AG09319 (cell line): Measurements from ENCODE around the gene NLE1.
"Not testable (repeated sequence)": the region's sequence is repeated elsewhere in the genome, so short reads cannot be mapped to it uniquely, and the experiment has no call there.

Source experiments
- DNase-seq: peaks from one replicate; pipeline ENCODE4 v3.0.0-alpha.2; 2010; ENCODE audit warnings: low read depth; ENCODE audit errors: extremely low read depth
- TF ChIP-seq, protein P1 (sequence below): IDR thresholded peaks from 2 replicates; pipeline ENCODE4 v1.5.1; 2011; ENCODE audit warnings: low read depth, mild to moderate bottlenecking, inconsistent platforms, low read length, moderate library complexity

The NLE1 gene

GRCh38 chr17:35103271-35103670, 38.8 kb downstream of the NLE1 start:
- TF ChIP-seq, protein P1, sequence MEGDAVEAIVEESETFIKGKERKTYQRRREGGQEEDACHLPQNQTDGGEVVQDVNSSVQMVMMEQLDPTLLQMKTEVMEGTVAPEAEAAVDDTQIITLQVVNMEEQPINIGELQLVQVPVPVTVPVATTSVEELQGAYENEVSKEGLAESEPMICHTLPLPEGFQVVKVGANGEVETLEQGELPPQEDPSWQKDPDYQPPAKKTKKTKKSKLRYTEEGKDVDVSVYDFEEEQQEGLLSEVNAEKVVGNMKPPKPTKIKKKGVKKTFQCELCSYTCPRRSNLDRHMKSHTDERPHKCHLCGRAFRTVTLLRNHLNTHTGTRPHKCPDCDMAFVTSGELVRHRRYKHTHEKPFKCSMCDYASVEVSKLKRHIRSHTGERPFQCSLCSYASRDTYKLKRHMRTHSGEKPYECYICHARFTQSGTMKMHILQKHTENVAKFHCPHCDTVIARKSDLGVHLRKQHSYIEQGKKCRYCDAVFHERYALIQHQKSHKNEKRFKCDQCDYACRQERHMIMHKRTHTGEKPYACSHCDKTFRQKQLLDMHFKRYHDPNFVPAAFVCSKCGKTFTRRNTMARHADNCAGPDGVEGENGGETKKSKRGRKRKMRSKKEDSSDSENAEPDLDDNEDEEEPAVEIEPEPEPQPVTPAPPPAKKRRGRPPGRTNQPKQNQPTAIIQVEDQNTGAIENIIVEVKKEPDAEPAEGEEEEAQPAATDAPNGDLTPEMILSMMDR: no peak
- DNase-seq: no peak

DNA sequence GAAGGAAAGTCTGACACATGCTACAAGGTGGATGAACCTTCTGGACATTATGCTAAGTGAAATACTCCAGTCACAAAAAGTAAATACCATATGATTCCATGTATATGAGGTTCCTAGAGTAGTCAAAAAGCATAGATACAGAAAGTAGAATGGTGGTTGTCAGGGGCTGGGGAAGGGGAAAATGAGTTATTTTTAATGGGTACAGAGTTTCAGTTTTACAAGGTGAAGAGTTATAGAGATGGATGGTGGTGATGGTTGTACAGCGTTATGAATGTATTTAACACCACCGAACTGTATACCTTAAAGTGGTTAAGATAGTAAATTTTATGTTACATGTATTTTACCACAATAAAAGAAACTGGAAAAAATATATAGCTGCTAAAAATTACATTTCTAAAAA, 40.4 kb downstream of the NLE1 start:
- DNase-seq: no peak
- TF ChIP-seq, protein P1: no peak

GRCh38 chr17:35101036-35101435, 41.1 kb downstream of the NLE1 start:
- no peak for DNase-seq
- TF ChIP-seq, protein P1: no peak

DNA sequence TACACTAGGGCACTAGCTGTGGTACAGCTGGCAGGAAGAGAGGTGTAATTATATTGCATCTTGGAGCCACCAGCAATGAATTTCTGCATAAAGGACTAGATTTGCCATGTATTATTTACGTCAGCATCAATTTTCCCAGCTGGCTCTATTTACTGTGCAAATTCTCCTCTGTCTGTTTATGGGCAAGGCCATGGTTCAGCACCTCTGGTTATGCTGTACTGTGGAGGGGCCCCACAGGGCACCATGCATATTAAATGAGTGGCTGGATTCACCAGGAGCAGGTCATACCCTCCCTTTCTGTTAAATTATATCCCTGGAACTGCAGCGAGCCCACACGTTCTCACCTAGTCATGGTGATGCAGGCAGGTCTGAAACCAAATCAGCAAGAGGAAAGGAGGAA, 42.2 kb downstream of the NLE1 start:
- no peak for DNase-seq
- TF ChIP-seq, protein P1: no peak

DNA sequence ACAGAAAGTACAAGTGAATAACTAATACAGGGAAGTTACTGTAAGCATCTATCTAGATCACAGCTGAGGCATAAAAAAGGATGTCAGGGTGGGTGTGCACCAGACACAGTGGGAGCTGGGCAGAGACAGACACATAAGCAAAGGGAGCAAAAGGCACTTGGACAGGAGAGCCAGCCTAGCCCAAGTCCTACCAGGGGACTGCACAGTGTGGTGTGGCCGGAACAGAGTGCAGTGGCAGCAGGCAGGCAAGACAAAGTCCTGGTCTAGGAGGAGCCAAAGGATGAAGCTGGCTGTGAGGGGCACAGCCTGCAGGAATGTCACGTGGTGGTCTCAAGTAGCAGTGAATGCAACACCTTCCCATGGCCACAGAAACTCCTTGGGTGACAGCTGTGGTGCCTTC, 44.3 kb downstream of the NLE1 start:
- DNase-seq: no peak
- TF ChIP-seq, protein P1: no peak

DNA sequence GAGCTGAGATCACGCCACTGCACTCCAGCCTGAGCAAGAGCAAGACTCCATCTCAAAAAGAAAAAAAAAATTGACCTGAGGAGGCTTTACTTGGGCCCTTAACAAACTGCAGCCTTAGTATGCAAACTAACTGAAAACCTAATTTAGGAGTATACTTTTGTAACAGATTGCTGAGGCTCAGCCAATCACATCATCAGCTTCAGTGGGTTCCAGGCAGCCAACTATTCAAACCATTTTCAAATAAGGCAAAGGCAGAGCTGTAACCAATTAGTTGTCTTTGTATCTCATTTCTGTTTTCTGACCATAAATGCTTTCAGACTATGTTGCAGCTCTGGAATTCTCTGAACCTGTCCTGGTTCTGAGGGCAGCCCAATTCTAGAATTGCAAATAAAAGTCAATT, 46.4 kb downstream of the NLE1 start:
- TF ChIP-seq, protein P1: no peak
- DNase-seq: no peak

- DNase-seq: peak; percentile 38
- TF ChIP-seq, protein P1: no peak
These were observed 47.2 kb downstream of the NLE1 start for GRCh38 chr17:35094902-35095301.

DNA sequence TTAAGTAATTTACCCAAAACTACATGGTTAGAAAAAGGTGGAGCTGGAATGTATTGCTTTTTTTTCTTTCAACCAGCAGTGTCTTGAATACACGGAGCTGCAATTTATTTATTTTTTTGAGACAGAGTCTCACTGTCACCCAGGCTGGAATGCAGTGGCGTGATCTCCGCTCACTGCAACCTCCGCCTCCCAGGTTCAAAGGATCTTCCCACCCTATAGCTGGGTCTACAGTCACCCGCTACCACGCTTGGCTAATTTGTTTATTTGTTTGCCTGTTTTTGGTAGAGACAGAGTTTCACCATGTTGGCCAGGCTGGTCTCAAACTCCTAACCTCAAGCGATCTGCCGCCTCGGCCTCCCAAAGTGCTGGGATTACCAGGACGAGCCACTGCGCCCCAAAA, 51.4 kb downstream of the NLE1 start:
- not testable (repeated sequence) for DNase-seq
